ENCODE results near the gene BAD.

- TF ChIP-seq, protein P1, sequence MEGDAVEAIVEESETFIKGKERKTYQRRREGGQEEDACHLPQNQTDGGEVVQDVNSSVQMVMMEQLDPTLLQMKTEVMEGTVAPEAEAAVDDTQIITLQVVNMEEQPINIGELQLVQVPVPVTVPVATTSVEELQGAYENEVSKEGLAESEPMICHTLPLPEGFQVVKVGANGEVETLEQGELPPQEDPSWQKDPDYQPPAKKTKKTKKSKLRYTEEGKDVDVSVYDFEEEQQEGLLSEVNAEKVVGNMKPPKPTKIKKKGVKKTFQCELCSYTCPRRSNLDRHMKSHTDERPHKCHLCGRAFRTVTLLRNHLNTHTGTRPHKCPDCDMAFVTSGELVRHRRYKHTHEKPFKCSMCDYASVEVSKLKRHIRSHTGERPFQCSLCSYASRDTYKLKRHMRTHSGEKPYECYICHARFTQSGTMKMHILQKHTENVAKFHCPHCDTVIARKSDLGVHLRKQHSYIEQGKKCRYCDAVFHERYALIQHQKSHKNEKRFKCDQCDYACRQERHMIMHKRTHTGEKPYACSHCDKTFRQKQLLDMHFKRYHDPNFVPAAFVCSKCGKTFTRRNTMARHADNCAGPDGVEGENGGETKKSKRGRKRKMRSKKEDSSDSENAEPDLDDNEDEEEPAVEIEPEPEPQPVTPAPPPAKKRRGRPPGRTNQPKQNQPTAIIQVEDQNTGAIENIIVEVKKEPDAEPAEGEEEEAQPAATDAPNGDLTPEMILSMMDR (IDR thresholded peaks at IDR 0.05): no peak
- TF ChIP-seq POLR2A (IDR thresholded peaks at IDR 0.05): no peak
These were observed 20.1 kb downstream of the BAD start for GRCh38 chr11:64264371-64264852.
